K562 (cell line): ENCODE data around the gene TOX3. TPM values are rescaled to one million over a fixed set of nuclear protein-coding genes. Genes with fewer than 3 reads are reported as not detected.

ENCODE experiments used
- ATAC-seq: fragments of 200-7000 bp; cut with Tn5 transposase; 3 replicates; pipeline ENCODE4 v1.9.1; 2020; ENCODE audit warnings: moderate library complexity
- BruUV-seq: library from RNA; stranded (reverse); fragments of 400-500 nt; replicated peaks from 2 replicates; lab custom pipeline; 2021; lab: Mats Ljungman, UMichigan
- CTCF ChIA-PET: fragments of 300-600 bp; formaldehyde crosslinking; extraction: SDS; loops from one replicate; lab custom pipeline; 2021; ENCODE audit warnings: low intra/inter-chr PET ratio; lab: Yijun Ruan, JAX
- POLR2A ChIA-PET: fragments of 300-600, 350-650 bp; sonication (Branson Sonifier 250); formaldehyde crosslinking; extraction: SDS; loops from one replicate; lab custom pipeline; 2021; ENCODE audit warnings: antibody characterized with exemption, inconsistent platforms; lab: Yijun Ruan, JAX
- DNase-seq, 4 experiments: peaks; one replicate each; pipeline versions ENCODE4 v3.0.0 to v3.0.0-alpha.2; 2011 to 2018; ENCODE audit warnings: low spot score in 3 of 4, mixed read lengths in 3 of 4; ENCODE audit errors: extremely low read depth in 1 of 4
- FAIRE-seq: peaks from 2 replicates; lab custom pipeline; 2011; peaks lifted over from hg19 to GRCh38; lab: Jason Lieb, UNC
- H2AFZ ChIP-seq: 2 replicates; pipeline ENCODE4 v1.6.0; 2011; ENCODE audit warnings: low read depth, low read length, control low read depth, inconsistent platforms
- H3K27ac ChIP-seq: fragments of 200-600 bp; 3 replicates; pipeline ENCODE4 v1.8.0; 2011; ENCODE audit warnings: low read depth, mild to moderate bottlenecking, control low read depth, inconsistent platforms, low read length, moderate library complexity, mixed read lengths; ENCODE audit errors: extremely low read depth
- H3K27me3 ChIP-seq, 2 experiments: fragments of 300-600 bp in 1 of 2; 2 replicates in 1 of 2; 3 replicates in 1 of 2; pipeline versions ENCODE4 v1.6.0 to v1.8.0; 2011; ENCODE audit warnings: inconsistent platforms in 2 of 2, low read length in 2 of 2, mild to moderate bottlenecking in 1 of 2, mixed read lengths in 1 of 2, moderate library complexity in 1 of 2; ENCODE audit not compliant: control insufficient read depth in 2 of 2, insufficient read depth in 2 of 2
- H3K36me3 ChIP-seq: fragments of 300-600 bp; 3 replicates; pipeline ENCODE4 v1.8.0; 2011; ENCODE audit warnings: mild to moderate bottlenecking, low read length, inconsistent platforms; ENCODE audit not compliant: control insufficient read depth, insufficient read depth
- H3K4me1 ChIP-seq, 2 experiments: fragments of 200-600 bp in 1 of 2; replicated peaks in 1 of 2; 2 replicates in 1 of 2; 3 replicates in 1 of 2; pipeline versions ENCODE4 v1.5.1 to v1.8.0; 2011; ENCODE audit warnings: inconsistent platforms in 2 of 2, low read length in 2 of 2, mild to moderate bottlenecking in 1 of 2, mixed read lengths in 1 of 2, moderate library complexity in 1 of 2; ENCODE audit not compliant: control insufficient read depth in 2 of 2, insufficient read depth in 2 of 2
- H3K4me2 ChIP-seq: 2 replicates; pipeline ENCODE4 v1.6.1; 2011; ENCODE audit warnings: low read length, control low read depth, inconsistent platforms, mixed read lengths; ENCODE audit not compliant: insufficient read depth
- H3K4me3 ChIP-seq: fragments of 200-600 bp; sonication (generic), shearing (Covaris generic); 2 replicates; pipeline ENCODE4 v1.5.1; 2016; ENCODE audit warnings: control low read depth, inconsistent platforms
- H3K79me2 ChIP-seq: fragments of 200-600 bp; 3 replicates; pipeline ENCODE4 v1.8.0; 2011; ENCODE audit warnings: low read length, inconsistent platforms; ENCODE audit not compliant: control insufficient read depth, insufficient read depth
- H3K9ac ChIP-seq, 2 experiments: 2 replicates each; pipeline versions ENCODE4 v1.6.0 to v1.6.1; 2011; ENCODE audit warnings: low read depth in 2 of 2, low read length in 2 of 2, control low read depth in 1 of 2, inconsistent platforms in 1 of 2, mild to moderate bottlenecking in 1 of 2, mixed read lengths in 1 of 2; ENCODE audit not compliant: insufficient read depth in 1 of 2
- H3K9me1 ChIP-seq: one replicate; pipeline ENCODE4 v1.6.0; 2011; ENCODE audit warnings: inconsistent platforms, mild to moderate bottlenecking, low read length, moderate library complexity; ENCODE audit not compliant: control insufficient read depth, insufficient read depth
- H3K9me3 ChIP-seq: replicated peaks from 2 replicates; pipeline ENCODE4 v1.5.1; 2011; ENCODE audit warnings: low read depth, low read length, inconsistent platforms; ENCODE audit not compliant: control insufficient read depth, insufficient read depth
- H4K20me1 ChIP-seq: replicated peaks from 2 replicates; pipeline ENCODE4 v1.6.1; 2011; ENCODE audit warnings: low read length, inconsistent platforms, mixed read lengths; ENCODE audit not compliant: control insufficient read depth, insufficient read depth
- CSDE1 ChIP-seq, 2 experiments: fragments of 450-650 bp; IDR thresholded peaks; 2 replicates each; pipeline ENCODE4 v1.6.1; 2016; ENCODE audit warnings: mild to moderate bottlenecking in 1 of 2
- GATAD2B ChIP-seq: fragments of 450-650 bp; IDR thresholded peaks from 2 replicates; pipeline ENCODE4 v1.6.1; 2017; ENCODE audit warnings: mild to moderate bottlenecking, borderline replicate concordance
- GMEB1 ChIP-seq: fragments of 250-450 bp; sonication (Bioruptor Pico); IDR thresholded peaks from 2 replicates; pipeline ENCODE4 v1.4.0; 2020; ENCODE audit warnings: mild to moderate bottlenecking
- MEF2D ChIP-seq: conservative IDR thresholded peaks from 2 replicates; pipeline ENCODE4 v1.6.1; 2016; ENCODE audit warnings: low read depth, missing genetic modification characterization, missing compliant biosample characterization
- NFYB ChIP-seq: IDR thresholded peaks from 2 replicates; pipeline ENCODE4 v1.6.1; 2011; ENCODE audit warnings: mild to moderate bottlenecking, moderate library complexity; ENCODE audit not compliant: insufficient read length; ENCODE audit errors: extremely low read depth
- NR1H2 ChIP-seq: sonication (generic); formaldehyde crosslinking; IDR thresholded peaks from 2 replicates; pipeline ENCODE4 v1.4.0; 2020; ENCODE audit warnings: mild to moderate bottlenecking, missing genetic modification reagents
- POLR3A ChIP-seq: IDR thresholded peaks from 2 replicates; pipeline ENCODE4 v1.6.1; 2011; ENCODE audit warnings: borderline replicate concordance, mild to moderate bottlenecking, moderate library complexity; ENCODE audit not compliant: insufficient read length, insufficient read depth; ENCODE audit errors: extremely low read depth
- WHSC1 ChIP-seq: IDR thresholded peaks from one replicate; pipeline ENCODE4 v1.6.1; 2012; ENCODE audit warnings: low read length, control low read depth, inconsistent platforms
- ZBTB49 ChIP-seq: sonication (generic); formaldehyde crosslinking; IDR thresholded peaks from 2 replicates; pipeline ENCODE4 v1.8.0; 2022; ENCODE audit warnings: missing genetic modification reagents, mild to moderate bottlenecking, borderline replicate concordance
- ZNF133 ChIP-seq: fragments of 250-450 bp; sonication (Bioruptor Pico); IDR thresholded peaks from 2 replicates; pipeline ENCODE4 v1.4.0; 2020; ENCODE audit warnings: mild to moderate bottlenecking
- ZNF589 ChIP-seq: fragments of 200-800 bp; sonication (Bioruptor generic); IDR thresholded peaks from 2 replicates; pipeline ENCODE4 v1.6.1; 2016; ENCODE audit warnings: low read depth, missing genetic modification characterization, missing compliant biosample characterization
- WGBS: fragments of 100-300 bp; shearing (Covaris generic); methylation state at CpG from one replicate; pipeline ENCODE4 v1.1.6; 2016; ENCODE audit warnings: low coverage, mixed read lengths; ENCODE audit not compliant: insufficient coverage; ENCODE audit errors: missing lambda C conversion rate; 5-methylcytosine and 5-hydroxymethylcytosine counted together
- in situ Hi-C: fragments of 300-500 bp; cut with MboI; formaldehyde crosslinking; loops from 4 replicates; pipeline ENCODE4 v1.15.0; 2018; ENCODE audit warnings: inconsistent platforms, mixed read lengths
- intact Hi-C: fragments of 100-400 bp; cut with micrococcal nuclease; formaldehyde crosslinking; loops from 2 replicates; pipeline ENCODE4 v1.14.2; 2022
- polyA plus RNA-seq, 8 experiments: library from polyadenylated mRNA; depleted of rRNA in 4 of 8; stranded (reverse) in 5 of 8; unstranded in 3 of 8; fragments of >200 nt; fragmentation: Nextera tagmentation in 2 of 8; fragmentation: Illumina TruSeq in 1 of 8; extraction: Ambion mirVana in 2 of 8; extraction: Trizol in 1 of 8; gene quantifications; 2 replicates each; pipeline versions ENCODE4 v1.2.1 to v1.2.3, GENCODE V29; 2011 to 2014; ENCODE audit warnings: inconsistent platforms in 1 of 8, missing spikeins in 1 of 8
- total RNA-seq, 7 experiments: library from RNA; depleted of rRNA in 6 of 7; stranded (reverse); fragments of >200 nt in 6 of 7; fragmentation: Illumina TruSeq in 2 of 7; extraction: Trizol in 2 of 7; gene quantifications; 2 replicates each; pipeline versions ENCODE4 v1.2.1 to v1.2.3, GENCODE V29; 2011 to 2021; ENCODE audit warnings: low replicate concordance in 1 of 7
- TF ChIP-seq, protein P1 (sequence below), 2 experiments: fragments of 450-650 bp; IDR thresholded peaks; 2 replicates each; pipeline ENCODE4 v1.6.1; 2016
- TF ChIP-seq, protein P2 (sequence below): IDR thresholded peaks from 2 replicates; pipeline ENCODE4 v1.6.1; 2011; ENCODE audit warnings: borderline replicate concordance, low read depth, mild to moderate bottlenecking, moderate library complexity, low read length; ENCODE audit not compliant: insufficient read depth, poor library complexity, severe bottlenecking

Gene TOX3
- total and polyA plus RNA-seq, 9 of the 15 experiments (the other 6 are each of a cell fraction or from before 2014, with no cell fraction given), result not detected

DNA sequence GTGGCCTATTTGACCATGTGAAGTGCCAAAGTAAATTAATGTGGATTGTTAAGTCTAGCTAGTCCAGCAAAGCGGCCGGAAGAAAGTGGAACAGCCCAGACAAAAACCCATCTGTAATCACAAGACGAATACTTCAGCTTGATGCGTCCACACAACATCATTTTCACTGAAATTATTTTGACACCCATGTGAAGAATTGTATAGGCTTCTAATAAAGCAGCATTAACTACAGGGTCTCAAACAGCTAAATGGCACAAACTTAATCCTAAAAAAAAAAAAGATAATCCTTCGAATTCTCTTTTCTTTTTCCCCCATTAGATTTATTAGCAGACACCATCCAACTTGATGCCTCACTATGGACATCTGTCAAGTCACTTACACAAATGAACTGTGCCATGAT, 73.8 kb downstream of the TOX3 start:
- ATAC-seq (no peak), DNase-seq (no peak), FAIRE-seq (no peak)
- Histone ChIP-seq H3K4me2 (no peak overlapping the region), H3K27ac (no peak overlapping the region), H4K20me1 (no peaks in the 10 kb centered on the region), H3K27me3 (no peaks in the 10 kb centered on the region), H3K4me3 (no peak overlapping the region), H3K79me2 (no peaks in the 10 kb centered on the region), H3K9ac (no peak overlapping the region), H3K9me3 (no peaks in the 10 kb centered on the region), H3K9me1 (no peaks in the 10 kb centered on the region), H3K4me1 (no peaks in the 10 kb centered on the region), H2AFZ (no peak overlapping the region), H3K36me3 (no peaks in the 10 kb centered on the region)
- TF ChIP-seq CSDE1 (IDR thresholded peaks at IDR 0.05) (no peak), ZBTB49 (no peak), GMEB1 (CRISPR knock-in tag) (no peak), NFYB (no peak), MEF2D (tag) (no peak), NR1H2 (CRISPR knock-in tag) (no peak), ZNF589 (CRISPR knock-in tag) (no peak), ZNF133 (no peak), GATAD2B (no peak), WHSC1 (no peak), POLR3A (no peak)
- TF ChIP-seq, protein P1, sequence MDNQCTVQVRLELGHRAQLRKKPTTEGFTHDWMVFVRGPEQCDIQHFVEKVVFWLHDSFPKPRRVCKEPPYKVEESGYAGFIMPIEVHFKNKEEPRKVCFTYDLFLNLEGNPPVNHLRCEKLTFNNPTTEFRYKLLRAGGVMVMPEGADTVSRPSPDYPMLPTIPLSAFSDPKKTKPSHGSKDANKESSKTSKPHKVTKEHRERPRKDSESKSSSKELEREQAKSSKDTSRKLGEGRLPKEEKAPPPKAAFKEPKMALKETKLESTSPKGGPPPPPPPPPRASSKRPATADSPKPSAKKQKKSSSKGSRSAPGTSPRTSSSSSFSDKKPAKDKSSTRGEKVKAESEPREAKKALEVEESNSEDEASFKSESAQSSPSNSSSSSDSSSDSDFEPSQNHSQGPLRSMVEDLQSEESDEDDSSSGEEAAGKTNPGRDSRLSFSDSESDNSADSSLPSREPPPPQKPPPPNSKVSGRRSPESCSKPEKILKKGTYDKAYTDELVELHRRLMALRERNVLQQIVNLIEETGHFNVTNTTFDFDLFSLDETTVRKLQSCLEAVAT (IDR thresholded peaks at IDR 0.05), result no peak
- TF ChIP-seq, protein P2, sequence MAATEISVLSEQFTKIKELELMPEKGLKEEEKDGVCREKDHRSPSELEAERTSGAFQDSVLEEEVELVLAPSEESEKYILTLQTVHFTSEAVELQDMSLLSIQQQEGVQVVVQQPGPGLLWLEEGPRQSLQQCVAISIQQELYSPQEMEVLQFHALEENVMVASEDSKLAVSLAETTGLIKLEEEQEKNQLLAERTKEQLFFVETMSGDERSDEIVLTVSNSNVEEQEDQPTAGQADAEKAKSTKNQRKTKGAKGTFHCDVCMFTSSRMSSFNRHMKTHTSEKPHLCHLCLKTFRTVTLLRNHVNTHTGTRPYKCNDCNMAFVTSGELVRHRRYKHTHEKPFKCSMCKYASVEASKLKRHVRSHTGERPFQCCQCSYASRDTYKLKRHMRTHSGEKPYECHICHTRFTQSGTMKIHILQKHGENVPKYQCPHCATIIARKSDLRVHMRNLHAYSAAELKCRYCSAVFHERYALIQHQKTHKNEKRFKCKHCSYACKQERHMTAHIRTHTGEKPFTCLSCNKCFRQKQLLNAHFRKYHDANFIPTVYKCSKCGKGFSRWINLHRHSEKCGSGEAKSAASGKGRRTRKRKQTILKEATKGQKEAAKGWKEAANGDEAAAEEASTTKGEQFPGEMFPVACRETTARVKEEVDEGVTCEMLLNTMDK, result no peak
- intact Hi-C loops, result no loop called here
- WGBS, result 0% methylated on average over 5 of the region's 5 CpGs
- ChIA-PET CTCF (no interaction called here), POLR2A (no interaction called here)
- BruUV-seq, result no TSS peak
- in situ Hi-C loops, result no loop called here
